GM12873 (cell line): ENCODE data around the gene MPV17L2.

ENCODE experiments used
- CTCF ChIP-seq: IDR thresholded peaks from 2 replicates; pipeline ENCODE4 v1.5.1; 2012; ENCODE audit warnings: low read depth, mild to moderate bottlenecking, moderate library complexity, low read length, control low read depth; ENCODE audit not compliant: insufficient read depth; ENCODE audit errors: missing control alignments

MPV17L2 gene

GRCh38 chr19:18192673-18193387 lies at the start of gene MPV17L2:
TSS of gene MPV17L2 (plus strand) at chr19:18193218. CDS start at chr19:18193282, 64 bp downstream.
- no peak for TF ChIP-seq CTCF

GRCh38 chr19:18143902-18144301 lies 49.1 kb upstream of the MPV17L2 start:
- TF ChIP-seq CTCF, result no peak

GRCh38 chr19:18144361-18144760 lies 48.7 kb upstream of the MPV17L2 start:
- TF ChIP-seq CTCF, result no peak

GRCh38 chr19:18144906-18145305 lies 48.1 kb upstream of the MPV17L2 start:
- TF ChIP-seq CTCF, result no peak

GRCh38 chr19:18145391-18145999 lies 47.5 kb upstream of the MPV17L2 start:
- no peak for TF ChIP-seq CTCF

- TF ChIP-seq CTCF, result no peak
Measured at GRCh38 chr19:18147396-18147795, 45.6 kb upstream of the MPV17L2 start.

- no peak for TF ChIP-seq CTCF
Measured at GRCh38 chr19:18149596-18149975, 43.4 kb upstream of the MPV17L2 start.
